ENCODE results near the gene C11orf68. TPM values are rescaled to one million over a fixed set of nuclear protein-coding genes. Genes with fewer than 3 reads are reported as not detected.

Gene C11orf68
- total and polyA plus RNA-seq, 9 of the 15 experiments (the other 6 are each of a cell fraction or from before 2014, with no cell fraction given): 3.6 to 35.9 (median 12.8) TPM

GRCh38 chr11:65961267-65962140 is 42.6 kb upstream of the C11orf68 start, which contains the start of gene SART1:
Gene SART1 (plus strand): TSS chr11:65961734. CDS start chr11:65961781, 47 bp downstream.
- BruUV-seq (replicated peaks): TSS peak; percentile 97
- Histone ChIP-seq H3K27me3 (ENCODE audit: control insufficient read depth in 2 of 2, insufficient read depth in 2 of 2, low read length in 2 of 2) (no peaks in the 10 kb centered on the region), H3K36me3 (ENCODE audit: control insufficient read depth, insufficient read depth, low read length) (peaks cover 32% of the 10 kb centered on the region; the same call in 2 of the 3 replicates), H3K9me1 (ENCODE audit: control insufficient read depth, insufficient read depth, low read length) (peaks cover 3% of the 10 kb centered on the region), H2AFZ (ENCODE audit: low read depth, low read length) (peak within 1 kb of the TSS; percentile 96), H3K27ac (ENCODE audit: extremely low read depth, low read depth, low read length) (peak within 1 kb of the TSS; percentile 96), H3K4me3 (peak within 1 kb of the TSS; percentile 100), H3K9ac (ENCODE audit: insufficient read depth in 1 of 2, low read depth in 2 of 2, low read length in 2 of 2) (peak within 1 kb of the TSS; percentile 96 to 98), H3K4me2 (ENCODE audit: insufficient read depth, low read length) (peak within 1 kb of the TSS; percentile 98), H4K20me1 (replicated peaks; ENCODE audit: control insufficient read depth, insufficient read depth, low read length) (0 out of 2 replicates have a peak, but pooled peaks cover 2% of the 10 kb centered on the region), H3K9me3 (replicated peaks; ENCODE audit: control insufficient read depth, insufficient read depth, low read depth, low read length) (no peaks in the 10 kb centered on the region), H3K79me2 (ENCODE audit: control insufficient read depth, insufficient read depth, low read length) (peaks cover 35% of the 10 kb centered on the region), H3K4me1 (replicated peaks in 1 of 2; ENCODE audit: control insufficient read depth in 2 of 2, insufficient read depth in 2 of 2, low read length in 2 of 2) (peaks cover 12 to 41% of the 10 kb centered on the region in 2 experiments; a peak in 4 of 5 replicates)
- FAIRE-seq (peak; percentile 98), ATAC-seq (peak; percentile 97), DNase-seq (ENCODE audit: extremely low read depth in 1 of 4, low spot score in 3 of 4) (peak; percentile 95 to 99 (median 97))
- under 1% methylated on average over 89 of the region's 97 CpGs for WGBS (ENCODE audit: insufficient coverage, low coverage, missing lambda C conversion rate)
- in situ Hi-C loops (cut with MboI) (no loop called here), intact Hi-C loops (cut with micrococcal nuclease) (loop anchor here (1.0 to 2.0 kb wide), 3 partner anchors 41 to 73 kb away; partner anchors contain the start of genes BANF1, C11orf68, DRAP1 and EIF1AD)
- ChIA-PET CTCF (ENCODE audit: low intra/inter-chr PET ratio) (no interaction called here), POLR2A (interaction anchor here (0.6 to 2.6 kb wide), 10 partner anchors 8 to 100 kb away, joined by 3 to 17 read pairs (median 4); partner anchors contain the start of genes CCDC85B and FOSL1)
- TF ChIP-seq ELF4 (CRISPR knock-in tag; IDR thresholded peaks at IDR 0.05) (peak; percentile 66; the same call in 1 of the 2 replicates), LCOR (CRISPR knock-in tag; IDR thresholded peaks at IDR 0.05) (0 out of 2 replicates have a peak, but pooled peaks have one; percentile 52), GTF2B (IDR thresholded peaks at IDR 0.05; ENCODE audit: extremely low read depth, insufficient read length) (peak; percentile 48), MTA2 (IDR thresholded peaks at IDR 0.05; ENCODE audit: low read depth) (peak; percentile 45; the same call in 1 of the 2 replicates), MED1 (CRISPR knock-in tag; IDR thresholded peaks at IDR 0.05; ENCODE audit: borderline replicate concordance) (no peak), BRD4 (IDR thresholded peaks at IDR 0.05) (peak; percentile 72; the same call in 1 of the 2 replicates), CREB1 (IDR thresholded peaks at IDR 0.05) (peak; percentile 50), CREB1 (CRISPR knock-in tag; IDR thresholded peaks at IDR 0.05) (peak; percentile 56; the same call in 1 of the 2 replicates), NFRKB (IDR thresholded peaks at IDR 0.05; ENCODE audit: low read depth) (peak; percentile 53), HIVEP1 (CRISPR knock-in tag; IDR thresholded peaks at IDR 0.05) (no peak), BDP1 (IDR thresholded peaks at IDR 0.05; ENCODE audit: insufficient read depth, insufficient read length) (no peak), PHF20 (IDR thresholded peaks at IDR 0.05; ENCODE audit: partially characterized antibody) (peak; percentile 91), BACH1 (tag; IDR thresholded peaks at IDR 0.05) (no peak), FOXO4 (CRISPR knock-in tag; IDR thresholded peaks at IDR 0.05) (no peak), THAP7 (CRISPR knock-in tag; IDR thresholded peaks at IDR 0.05) (no peak), HMGXB4 (CRISPR knock-in tag; IDR thresholded peaks at IDR 0.05) (0 out of 2 replicates have a peak, but pooled peaks have one; percentile 41), MEF2A (IDR thresholded peaks at IDR 0.05; ENCODE audit: control insufficient read depth, low read depth, low read length) (no peak), TCFL5 (CRISPR knock-in tag; conservative IDR thresholded peaks at IDR 0.05) (no peak)
